LNCAP (cell line): Measurements from ENCODE around the gene ZDHHC1.

ENCODE experiments used
- TF ChIP-seq, protein P1 (sequence below): fragments of 450-650 bp; IDR thresholded peaks from 2 replicates; pipeline ENCODE4 v1.5.1; 2017; ENCODE audit warnings: mild to moderate bottlenecking

Gene ZDHHC1

DNA sequence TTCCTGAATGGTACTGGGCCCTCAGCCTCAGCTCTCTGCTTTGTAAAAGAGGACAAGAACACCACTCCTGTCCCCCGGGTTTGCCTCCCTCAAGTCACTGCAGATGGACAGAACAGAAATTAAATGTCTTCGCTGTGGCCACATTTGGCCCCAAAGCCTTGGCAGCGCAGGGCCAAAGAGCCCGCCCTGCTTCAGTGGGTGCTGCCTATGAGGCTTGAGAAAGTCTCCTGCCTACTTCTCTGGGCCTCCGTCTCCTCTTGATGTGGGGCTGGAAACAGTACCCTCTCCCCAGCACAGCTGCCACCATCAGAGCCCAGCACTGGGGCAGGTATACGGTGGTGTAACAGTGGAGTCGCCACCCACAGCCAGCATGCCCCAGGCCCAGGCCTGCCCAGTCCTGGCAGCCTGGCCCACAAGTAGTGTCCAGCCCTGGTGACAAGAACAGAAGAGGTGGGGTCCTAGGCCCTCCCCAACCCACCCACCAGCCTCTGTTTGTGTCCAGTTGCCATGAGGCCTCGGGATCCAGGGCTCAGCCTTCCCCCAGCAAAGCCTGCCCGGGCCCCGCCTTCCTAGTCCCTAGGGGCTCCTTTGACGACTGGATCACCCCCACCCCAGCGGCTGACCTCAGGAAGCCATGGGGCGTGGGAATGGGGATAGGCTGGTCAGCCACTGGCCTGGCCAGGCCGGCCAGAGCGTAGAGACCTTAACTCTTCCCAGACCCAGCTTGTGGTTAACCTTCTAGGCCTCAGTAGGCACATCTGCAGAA lies 19.1 kb downstream of the ZDHHC1 start:
- TF ChIP-seq, protein P1, sequence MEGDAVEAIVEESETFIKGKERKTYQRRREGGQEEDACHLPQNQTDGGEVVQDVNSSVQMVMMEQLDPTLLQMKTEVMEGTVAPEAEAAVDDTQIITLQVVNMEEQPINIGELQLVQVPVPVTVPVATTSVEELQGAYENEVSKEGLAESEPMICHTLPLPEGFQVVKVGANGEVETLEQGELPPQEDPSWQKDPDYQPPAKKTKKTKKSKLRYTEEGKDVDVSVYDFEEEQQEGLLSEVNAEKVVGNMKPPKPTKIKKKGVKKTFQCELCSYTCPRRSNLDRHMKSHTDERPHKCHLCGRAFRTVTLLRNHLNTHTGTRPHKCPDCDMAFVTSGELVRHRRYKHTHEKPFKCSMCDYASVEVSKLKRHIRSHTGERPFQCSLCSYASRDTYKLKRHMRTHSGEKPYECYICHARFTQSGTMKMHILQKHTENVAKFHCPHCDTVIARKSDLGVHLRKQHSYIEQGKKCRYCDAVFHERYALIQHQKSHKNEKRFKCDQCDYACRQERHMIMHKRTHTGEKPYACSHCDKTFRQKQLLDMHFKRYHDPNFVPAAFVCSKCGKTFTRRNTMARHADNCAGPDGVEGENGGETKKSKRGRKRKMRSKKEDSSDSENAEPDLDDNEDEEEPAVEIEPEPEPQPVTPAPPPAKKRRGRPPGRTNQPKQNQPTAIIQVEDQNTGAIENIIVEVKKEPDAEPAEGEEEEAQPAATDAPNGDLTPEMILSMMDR, result no peak

- TF ChIP-seq, protein P1, result no peak
Observed at GRCh38 chr16:67396159-67397035, 19.9 kb downstream of the ZDHHC1 start.

DNA sequence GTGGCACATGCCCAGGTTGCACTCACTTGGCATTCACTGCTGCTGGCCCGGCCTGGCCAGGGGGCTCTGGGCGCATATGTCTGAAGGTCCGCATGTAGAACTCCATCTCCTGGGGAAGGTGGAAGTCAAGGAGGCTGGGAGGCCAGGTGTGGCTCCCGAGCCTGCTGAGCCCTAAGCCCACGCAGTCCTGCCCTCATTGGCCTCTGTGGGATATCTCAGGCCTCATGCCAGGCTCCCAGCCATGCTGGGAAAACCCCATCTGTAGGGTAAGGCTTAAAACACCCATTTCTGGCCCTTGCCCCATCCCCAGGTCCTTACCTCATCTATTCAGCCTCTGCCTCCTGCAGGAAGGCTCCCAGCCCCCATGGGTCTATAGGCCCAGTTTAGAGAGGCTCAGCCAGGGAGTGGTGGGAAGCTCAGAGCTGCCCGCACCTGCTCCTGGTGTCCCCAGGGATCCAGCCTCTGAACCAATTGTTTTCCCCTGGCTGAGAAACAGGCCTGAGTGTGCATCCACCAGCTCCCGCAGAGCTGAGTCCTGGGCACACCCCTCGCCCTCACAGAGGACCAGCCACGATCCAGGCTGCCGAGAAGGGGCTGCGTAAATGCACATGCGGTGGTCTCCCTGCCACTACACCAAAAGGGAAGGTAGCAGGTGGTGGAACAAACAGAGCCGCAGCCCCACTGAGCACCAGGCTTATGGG lies 20.7 kb downstream of the ZDHHC1 start:
- TF ChIP-seq, protein P1, result no peak

DNA sequence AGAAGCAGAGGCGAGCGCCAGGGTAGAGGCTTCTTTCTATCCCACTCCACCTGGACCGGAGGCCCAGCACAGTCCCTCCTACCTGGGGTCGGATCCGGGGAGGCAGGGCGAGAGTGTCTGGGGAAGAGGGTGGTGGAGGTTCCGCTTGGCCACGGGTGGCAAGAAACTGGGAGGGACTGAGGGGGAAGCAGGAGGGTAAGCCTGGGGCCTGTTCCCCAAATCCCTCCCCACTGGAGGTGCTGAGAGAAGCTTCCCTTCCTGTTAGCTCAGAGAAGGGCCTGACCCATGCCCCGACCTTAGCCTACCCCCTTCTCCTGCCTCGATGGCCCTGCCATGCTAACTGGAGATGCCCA lies 21.2 kb downstream of the ZDHHC1 start:
- TF ChIP-seq, protein P1, result no peak

DNA sequence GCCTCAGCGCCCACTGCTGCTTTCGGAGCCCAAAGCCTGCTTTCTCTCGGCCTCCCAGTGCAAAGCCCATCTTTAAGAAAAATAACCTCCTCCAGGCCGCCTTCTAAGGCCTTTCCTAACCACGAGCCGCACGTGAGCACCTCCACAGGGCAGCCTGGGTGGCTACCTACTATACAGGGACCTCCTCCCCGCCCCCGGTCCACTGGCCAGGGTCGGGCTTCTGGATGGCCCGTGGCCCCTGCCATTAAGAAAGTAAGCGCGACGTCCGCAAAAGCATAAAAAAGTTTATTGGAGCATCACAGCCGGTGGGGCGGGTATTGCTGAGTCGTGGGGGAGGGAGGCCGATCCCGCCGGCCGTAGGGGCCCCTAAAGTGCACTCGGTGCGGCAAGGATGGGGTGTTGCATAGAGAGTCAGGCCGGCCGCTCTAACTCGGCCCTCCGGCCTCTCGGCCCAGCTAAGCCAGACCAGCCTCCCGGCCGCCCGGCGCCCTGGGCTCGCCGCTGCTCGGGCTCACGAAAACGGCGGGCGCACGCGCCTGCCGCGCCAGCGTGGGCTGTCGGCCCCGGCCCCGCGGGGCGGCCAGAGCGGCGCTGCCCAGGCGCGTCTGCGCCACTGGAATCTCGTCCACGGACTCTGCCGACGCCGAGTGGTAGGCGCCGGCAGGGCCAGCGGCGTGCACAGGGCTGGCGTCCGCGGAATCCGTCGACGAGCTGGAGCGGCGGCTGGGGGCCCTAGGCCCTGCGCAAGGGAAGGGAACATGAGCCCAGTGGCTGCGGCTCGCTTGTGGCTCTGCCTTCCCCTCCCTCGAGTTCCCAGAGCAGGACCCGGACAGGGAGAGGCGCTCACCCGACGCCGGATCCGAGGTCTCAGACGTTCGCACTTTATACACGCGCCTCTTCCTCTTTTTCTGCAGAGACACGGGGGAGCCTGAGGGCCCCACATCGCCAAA lies 21.8 kb downstream of the ZDHHC1 start:
- TF ChIP-seq, protein P1, result no peak

- TF ChIP-seq, protein P1, result no peak
Observed at GRCh38 chr16:67393788-67394154, 22.5 kb downstream of the ZDHHC1 start.
